Limb (tissue), 2 donors: ENCODE measurements around the gene ADCK1.
"Not testable (repeated sequence)": the region's sequence is repeated elsewhere in the genome, so short reads cannot be mapped to it uniquely, and the experiment has no call there.

Experiments
- DNase-seq, 2 donors: peaks; one replicate each; pipeline ENCODE4 v3.0.0-alpha.2; 2016; ENCODE audit errors: extremely low spot score in 2 of 2

Gene ADCK1

DNA sequence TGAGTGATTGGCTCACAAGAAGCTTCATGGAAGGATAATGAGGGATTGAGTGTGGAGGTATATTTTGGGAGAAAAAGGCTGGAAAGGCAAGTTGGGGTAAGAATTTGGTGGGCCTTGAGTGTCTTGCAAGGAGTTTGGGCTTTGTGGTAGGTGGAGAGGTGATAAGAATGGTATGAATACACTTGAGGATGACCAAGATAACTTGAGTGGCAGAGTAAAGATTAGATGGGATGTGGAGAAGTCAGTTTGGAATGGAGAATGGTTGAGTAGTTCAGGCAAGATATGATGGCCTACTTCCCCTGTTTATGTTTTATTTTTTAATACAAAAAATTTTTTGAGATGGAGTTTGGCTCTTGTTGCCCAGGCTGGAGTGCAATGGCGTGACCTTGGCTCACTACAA lies 9.1 kb downstream of the ADCK1 start:
- no peak for DNase-seq

DNA sequence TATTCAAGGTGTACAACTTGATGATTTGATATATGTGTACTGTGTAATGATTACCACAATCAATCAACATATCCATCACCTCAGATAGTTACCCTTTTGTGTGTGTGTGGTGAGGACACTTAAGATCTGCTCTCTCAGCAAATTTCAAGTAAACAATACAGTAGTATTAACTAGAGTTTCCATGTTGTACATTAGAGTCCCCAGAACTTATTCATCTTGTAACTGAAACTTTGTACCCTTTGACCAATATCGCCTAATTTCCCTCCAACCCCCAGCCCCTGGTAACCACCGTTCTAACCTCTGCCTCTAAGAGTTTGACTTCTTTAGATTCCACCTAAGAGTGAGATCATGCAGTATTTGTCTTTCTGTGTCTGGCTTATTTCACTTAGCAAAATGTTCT lies 12.1 kb downstream of the ADCK1 start:
- DNase-seq = no peak

DNA sequence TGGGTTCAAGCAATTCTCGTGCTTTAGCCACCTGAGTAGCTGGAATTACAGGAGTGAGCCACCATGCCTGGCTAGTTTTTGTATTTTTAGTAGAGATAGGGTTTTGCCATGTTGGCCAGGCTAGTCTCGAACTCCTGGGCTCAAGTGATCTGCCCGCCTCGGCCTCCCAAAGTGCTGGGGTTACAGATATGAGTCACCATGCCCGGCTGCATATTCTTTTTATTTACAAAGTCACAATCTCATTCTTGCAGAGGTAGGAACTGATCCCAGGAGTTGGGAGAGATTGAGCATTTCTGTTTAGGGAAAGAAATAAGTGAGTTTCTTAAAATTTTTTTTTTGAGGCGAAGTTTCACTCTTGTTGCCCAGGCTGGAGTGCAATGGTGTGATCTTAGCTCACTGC lies 12.8 kb downstream of the ADCK1 start:
- not testable (repeated sequence) for DNase-seq

DNA sequence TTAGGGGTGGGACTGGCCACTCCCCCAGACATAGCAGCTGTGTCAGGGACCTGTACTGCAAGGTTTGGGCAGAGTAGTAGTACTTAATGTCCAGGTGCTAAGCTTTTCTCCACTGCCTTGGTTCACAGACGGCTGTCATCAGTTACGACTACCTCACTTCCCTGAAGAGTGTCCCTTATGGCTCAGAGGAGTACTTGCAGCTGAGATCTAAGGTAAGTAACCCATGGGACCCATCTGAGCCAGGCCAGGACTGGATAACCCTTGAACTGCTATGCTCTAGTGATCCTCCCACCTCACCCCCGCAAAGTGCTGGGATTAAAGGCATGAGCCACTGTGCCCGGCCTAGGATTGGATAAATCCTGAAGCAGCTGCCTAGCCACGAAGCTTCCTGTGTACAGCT lies 22.4 kb downstream of the ADCK1 start:
- no peak for DNase-seq

DNA sequence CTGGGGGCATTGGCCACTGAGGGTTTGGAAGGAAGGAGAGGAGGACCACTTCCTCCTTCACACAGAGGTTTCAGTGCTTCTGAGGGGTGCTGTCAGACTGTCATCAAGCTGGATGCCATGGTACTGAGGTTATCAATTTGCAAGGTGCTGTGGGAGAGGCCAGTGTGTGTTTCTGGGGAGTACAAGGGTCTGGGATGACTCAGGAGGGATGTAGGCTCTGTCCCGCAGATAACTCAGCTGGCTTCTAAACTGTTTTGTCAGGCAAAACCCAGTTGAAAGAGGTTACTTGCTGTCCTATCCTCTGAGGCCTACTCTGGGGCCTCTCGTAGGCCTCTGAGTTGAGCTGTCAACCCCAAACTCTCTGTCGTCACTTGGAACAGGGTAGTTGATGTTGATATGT lies 22.8 kb downstream of the ADCK1 start:
- no peak for DNase-seq

DNA sequence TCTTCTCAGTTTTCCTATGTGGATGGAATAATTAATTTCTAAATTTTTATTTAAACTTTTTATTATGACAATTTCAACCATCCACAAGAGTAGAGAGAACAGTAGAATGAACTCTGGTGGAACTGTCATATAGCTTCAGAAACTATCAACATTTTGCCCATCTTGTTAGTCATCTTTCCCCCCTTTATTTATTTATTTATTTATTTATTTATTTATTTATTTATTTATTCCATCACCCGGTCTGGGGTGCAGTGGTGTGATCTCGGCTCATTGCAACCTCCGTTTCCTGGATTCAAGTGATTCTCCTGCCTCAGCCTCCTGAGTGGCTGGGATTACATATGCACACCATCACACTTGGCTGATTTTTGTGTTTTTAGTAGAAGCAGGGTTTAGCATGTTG lies 23.5 kb downstream of the ADCK1 start:
- no peak for DNase-seq

DNA sequence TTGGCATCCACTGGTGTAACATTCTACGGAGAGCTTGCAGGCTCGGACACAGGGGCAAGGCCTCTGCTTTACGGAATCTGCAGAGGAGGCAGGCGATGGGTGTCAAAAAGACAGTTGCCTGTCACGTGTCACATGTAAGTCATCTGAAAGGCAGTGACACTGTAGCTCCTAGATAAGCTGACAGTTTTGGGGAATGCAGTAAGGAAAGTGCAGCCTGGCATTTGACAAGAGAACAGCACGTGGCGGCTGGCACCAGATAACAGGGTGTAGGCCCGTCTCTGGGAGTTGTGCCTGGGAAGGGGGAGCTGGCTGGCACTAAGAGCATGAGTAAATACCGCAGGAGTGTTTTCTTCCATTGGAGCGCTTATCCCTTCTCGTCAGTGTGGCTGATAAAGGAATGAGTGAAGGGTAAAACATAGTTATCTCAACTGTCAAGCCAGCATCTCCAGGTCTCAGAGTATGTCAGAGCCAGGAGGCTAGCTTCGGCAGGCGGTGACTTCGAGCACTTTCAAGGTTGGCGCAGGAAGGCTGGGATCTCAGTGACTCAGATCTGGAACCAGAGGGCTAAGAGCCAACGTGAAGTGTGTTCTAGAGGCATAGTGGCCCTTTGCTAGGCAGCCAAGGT lies 26.1 kb downstream of the ADCK1 start:
- DNase-seq = no peak

DNA sequence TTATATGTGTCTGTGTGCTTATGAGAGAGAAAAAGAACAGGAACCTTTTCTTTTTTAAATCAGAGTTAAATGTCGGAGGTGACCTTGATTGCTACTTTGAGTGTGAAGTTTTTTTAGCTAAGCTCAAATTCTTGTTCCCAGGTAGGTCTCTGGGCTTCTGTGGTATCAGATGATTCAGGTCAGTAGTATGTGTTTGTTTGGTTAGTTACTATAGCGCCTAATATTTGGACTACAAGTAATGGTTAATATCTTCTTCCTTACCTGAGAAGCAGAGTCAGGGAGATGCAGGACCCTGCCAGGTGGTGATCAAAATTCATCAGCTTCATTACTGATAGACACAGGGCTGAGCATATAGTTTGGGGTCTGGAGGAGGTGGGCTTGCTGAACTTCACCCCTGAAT lies 30.8 kb downstream of the ADCK1 start:
- no peak for DNase-seq

DNA sequence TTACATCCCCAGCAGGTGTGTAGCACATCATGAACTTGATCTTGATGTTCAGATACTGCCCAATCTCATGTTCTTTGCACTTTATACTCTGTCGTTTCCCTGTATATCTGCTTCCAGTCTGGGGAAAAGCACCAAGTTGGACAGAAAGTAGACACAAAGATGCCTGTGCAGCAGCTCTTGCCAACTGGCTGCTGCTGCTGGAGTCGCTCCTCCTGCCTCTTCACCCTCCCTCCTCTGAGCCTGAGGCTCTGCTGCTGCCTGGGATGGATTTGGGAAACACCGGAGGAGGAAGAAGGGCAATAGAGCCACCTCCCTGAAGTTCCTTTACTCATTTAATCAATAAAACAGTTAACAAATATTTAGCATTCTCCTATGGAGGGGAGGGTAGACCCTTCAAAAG lies 32.4 kb downstream of the ADCK1 start:
- no peak for DNase-seq

DNA sequence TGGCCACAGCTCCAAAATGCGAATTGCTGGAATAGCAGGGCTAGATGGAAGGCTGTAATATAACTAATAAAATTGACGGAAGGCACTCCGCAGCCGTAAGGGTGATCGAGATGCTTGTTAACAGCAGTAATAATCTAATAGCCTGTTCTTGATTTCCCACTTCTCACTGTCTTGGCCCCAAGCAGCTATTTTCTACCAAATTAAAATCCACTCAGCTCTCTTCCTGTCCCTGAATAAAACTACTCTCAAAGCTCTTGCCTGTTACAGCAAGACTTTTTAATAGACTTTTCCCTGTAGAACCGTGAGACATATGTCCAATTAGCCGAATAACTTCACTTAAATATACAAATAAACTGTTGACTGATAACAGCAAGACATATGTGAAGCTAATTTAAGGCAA lies 38.0 kb downstream of the ADCK1 start:
- DNase-seq = no peak

DNA sequence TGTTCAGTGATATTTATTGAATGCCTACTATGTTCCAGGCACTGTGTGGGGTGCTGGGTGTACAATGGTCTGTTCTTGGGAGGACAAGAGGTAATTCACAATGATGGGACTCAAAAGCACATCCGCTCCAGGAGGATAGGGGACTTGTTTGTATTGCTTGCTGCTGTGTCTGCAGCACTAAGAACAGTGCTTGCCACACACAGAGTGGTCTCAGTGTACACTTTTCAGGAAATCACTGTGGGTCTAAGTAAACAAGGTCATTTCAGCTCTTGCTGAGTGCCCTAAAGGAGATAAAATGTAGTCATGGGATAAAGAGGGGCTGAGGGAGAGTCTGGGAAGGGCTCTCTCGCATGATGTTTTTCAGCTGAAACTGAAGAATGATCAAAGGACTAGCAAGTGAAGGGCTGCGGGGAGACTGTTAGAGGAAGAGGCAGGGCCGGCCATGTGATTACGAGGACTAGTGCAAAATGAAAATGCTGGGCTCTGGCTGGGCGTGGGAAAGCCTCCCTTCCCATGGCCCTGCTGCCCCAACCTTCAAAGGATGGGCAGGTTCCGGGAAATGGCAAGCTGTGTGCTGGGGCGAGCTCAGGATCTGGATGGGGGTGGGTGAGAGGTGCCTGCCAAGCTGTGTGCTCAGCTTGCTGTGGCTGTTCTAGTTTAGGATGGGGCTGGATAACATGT lies 39.1 kb downstream of the ADCK1 start:
- no peak for DNase-seq

DNA sequence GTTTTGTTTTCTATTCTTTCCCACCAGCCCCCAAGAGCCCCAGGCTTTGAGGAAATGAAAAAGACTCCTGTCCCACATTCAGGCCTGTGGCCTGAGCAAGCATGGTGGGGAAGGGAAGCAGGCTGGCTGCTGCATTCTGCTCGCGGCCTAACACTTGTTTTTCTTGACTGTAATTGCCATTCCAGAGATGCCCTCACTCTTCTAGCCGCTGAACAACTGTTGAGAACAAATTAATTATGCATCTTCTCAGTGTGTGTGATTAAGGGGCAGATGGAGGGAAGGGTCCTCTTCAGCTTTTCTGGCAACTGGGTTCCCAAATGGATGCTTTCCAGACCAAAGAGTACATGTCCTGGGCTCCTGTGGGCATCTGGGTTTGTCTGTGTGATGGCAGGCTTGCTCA lies 43.3 kb downstream of the ADCK1 start:
- no peak for DNase-seq

DNA sequence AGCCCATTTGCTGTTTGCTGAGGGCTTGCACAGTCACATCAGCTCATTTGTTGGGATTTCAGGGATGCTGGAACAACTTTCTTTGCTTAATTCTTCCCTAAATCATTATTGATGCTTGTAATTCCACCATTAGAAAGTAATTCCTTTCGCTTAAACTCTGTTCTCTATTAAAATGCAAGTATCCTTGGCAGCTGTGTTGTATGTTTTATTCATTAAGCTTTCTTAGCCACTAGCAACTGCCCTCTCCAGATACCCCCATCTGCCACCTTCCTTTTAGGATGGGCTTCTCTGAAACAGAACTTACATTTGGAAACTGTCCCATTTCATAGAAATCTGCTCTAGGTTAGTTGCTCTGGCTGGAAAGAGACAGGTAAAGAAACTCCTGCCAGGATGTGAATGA lies 43.7 kb downstream of the ADCK1 start:
- DNase-seq = no peak

DNA sequence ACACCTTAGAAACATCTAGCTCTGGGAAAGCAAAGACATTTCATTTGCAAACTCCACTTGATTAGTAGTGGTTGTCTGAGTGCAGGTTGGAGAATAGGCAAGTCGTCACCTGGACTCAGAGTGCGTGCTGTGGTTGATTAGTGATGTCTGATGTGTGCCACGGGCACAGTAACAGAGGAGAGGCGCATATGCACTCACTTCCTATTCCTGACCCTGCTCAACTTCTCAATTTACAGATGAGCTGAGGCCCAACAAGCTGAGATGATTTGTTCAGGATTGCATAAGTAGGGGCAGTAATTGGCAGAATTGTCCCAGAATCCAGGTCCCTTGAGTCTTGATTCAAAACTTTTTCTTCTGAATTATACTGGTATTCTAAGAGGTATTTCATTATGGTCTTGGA lies 44.9 kb downstream of the ADCK1 start:
- DNase-seq = no peak

DNA sequence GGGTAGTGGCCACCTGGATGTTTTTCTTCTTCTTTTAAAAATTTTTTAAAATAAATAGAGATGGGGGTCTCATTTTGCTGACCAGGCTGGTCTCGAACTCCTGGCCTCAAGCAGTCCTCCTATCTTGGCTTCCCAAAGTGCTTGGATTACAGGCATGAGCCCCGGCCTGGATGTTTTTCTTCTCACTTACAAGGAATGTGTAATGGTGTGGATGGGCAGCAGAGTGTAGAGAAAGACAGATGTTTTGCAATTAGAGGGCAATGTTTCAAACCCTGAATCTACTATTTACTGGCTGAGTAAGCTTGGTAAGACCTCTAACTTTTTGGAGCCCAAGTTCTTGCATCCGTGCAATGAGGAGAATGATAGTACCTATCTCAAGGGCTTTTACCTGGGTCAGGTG lies 48.1 kb downstream of the ADCK1 start:
- no peak for DNase-seq

DNA sequence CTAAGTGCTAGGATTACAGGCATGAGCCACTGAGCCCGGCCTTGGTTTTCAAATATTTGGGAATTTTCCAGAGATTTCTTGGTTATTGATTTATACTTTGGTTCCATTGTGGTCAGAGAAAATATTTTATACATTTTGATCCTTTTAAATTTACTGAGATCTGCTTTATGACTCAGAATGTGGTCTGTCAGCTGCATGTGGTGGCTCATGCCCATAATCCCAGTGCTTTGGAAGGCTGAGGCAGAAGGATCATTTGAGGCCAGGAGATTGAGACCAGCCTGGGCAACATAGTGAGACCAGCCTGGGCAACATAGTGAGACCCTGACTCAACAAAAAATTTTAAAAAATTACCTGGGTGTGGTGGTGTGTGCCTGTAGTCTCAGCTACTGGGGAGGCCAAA lies 49.8 kb downstream of the ADCK1 start:
- no peak for DNase-seq

DNA sequence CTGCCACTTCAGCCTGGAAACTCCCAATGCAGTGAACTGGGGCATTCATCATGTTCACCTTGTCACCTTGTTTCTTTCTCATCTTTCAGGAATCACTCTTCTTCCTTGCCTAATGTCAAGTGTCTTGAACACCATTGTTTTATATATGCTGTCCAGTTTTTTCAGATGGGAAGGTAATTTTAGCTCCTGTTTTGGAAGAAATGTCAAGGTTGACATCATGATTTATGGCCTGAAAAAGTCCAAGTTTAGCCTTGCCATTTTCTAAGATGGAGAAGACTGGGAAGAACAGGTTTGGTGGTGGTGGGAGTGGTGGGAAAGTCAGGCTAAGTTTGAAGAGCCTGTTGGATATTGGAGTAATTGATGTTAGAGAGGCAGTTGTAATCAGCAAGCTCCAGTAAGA lies 54.0 kb downstream of the ADCK1 start:
- no peak for DNase-seq

DNA sequence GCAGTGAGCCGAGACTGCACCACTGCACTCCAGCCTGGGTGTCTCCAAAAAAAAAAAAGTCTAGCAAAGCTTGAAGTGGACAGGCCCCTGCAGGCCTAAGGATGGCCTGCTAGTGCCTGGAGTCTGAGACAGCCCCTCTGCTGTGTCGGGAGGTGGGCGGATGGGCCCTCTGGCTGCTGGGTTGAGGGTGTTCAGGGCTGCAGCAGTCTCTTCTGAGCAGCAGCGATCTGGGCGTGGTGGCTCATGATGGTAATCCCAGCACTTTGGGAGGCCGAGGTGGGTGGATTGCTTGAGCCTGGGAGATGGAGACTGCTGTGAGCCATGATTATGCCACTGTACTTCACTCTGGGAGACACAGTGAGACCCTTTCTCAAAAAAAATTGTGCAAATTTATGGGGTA lies 57.0 kb downstream of the ADCK1 start:
- no peak for DNase-seq

DNA sequence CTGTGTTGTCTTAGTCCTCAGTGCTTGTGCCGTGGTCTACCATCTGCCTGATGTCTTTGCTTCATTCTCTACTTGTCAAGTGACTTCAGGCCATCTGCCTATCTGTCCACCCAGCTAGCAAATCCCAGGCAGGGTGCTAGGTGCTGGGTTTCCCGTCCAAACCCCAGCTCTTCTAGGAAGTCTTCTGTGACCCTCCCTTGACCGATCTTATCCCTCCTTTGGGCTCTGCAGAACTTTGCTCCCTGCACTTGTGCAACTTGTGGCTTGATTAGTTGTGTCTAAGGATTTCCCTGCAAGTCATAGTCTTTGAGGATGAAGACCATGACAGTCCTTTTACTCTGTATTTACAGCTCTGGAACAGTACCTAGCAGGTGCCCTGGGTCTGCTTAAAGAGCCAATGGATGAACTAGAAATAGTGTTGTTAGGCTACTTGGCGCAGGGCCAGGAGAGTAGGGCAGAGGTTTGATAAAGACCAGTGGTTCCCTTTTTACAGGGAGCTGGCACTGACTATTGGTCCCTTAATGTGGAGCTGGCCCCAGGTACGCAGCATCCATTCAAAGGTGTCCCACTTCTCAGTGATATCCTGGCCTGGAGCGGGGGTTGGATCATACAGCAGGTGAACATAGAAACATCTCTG lies 60.1 kb downstream of the ADCK1 start:
- DNase-seq = no peak

DNA sequence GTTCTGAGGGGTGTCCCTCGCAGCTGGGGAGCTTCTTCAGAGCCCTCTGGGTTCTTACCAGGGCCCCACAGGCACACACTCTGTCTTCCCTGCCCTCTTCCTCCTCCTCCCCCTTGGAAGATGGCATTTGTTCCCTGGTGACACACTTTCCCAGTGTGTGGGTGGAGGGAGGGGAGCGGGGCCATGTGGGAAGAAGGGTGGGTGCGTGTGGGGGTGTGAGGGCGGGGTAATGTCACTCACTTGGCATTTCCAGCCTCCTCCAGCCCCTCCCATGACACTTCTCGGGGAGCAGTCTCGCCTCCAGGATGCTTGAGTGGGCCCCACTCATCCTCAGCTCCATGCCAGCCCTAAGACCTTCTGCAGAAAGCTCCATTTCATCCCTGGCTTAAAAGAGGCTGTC lies 61.3 kb downstream of the ADCK1 start:
- DNase-seq = no peak

DNA sequence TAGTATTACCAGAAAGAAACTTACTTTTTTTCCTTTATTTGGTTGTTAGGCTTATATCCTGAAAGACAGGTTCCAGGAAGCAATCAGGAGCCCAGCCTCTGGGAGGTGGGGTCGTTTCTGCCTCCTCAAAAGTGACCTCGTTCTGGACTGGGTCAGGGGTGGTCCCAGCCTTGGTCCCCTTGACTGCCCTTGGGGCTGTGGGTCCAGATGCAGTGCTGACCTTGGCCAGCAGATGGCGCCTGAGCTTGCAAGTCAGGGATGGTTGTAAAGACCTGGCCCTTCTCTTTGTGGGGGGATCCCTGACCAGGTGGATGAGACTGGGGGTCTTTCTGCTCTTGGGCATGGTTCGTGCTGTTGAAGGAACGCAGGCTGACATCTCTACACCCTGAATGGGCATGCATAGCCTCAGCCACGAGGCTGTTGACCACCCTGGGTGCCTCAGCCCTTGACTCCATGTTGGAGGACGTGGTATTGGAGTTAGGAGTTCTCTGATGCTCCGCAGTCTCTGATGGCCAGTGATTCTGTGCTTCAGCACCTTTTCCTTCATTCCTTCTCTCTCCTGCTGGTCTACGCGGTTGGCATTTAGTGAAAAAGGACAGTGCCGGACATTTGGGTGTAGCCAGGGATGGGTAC lies 62.4 kb downstream of the ADCK1 start:
- DNase-seq = peak; percentile 38 to 85

DNA sequence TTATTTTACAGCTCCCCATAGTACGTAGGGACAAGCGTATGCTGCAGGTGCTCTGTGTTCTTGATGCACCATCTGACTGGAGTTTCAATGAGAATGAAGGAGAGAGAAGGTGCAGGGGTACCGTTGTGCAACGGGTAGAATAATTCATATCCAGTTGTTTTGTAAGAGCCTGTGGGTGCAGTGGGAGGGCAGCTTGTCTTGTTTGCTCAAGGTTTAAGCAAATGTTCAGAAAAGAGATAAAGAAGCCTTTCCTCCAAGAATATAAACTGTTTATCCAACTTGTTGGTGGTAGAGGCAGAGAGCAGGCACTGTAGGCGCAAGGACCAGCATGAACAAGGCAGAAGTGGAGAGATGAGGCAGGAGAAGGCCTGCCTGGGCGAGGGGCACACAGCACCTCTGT lies 64.2 kb downstream of the ADCK1 start:
- no peak for DNase-seq

DNA sequence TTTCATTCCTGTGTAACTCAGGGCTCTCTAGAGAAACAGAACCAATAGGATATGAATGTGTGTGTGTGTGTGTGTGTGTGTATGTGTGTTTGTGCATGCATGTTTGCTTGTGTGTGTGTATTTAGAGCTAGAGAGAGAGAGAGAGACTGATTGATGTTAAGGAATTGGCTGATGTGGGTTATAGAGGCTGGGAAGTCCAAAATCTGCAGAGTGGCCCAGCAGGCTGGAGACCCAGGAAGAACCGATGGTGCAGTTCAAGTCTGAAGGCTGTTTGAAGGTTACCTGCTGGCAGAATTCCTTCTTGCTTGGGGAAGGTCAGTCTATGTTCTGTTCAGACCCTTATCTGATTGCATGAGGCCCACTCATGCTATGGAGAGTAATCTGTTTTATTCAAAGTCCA lies 64.7 kb downstream of the ADCK1 start:
- DNase-seq = no peak
